Sigmoid colon (tissue), 7 donors: ENCODE measurements around the gene FOXD2. TPM values are rescaled to one million over a fixed set of nuclear protein-coding genes. Genes with fewer than 3 reads are reported as not detected.

Experiments
- DNase-seq: peaks from one replicate; pipeline ENCODE4 v3.0.0-alpha.2; 2019
- H3K27ac ChIP-seq, 4 donors: fragments of 200-600 bp; sonication (generic); one replicate each; pipeline ENCODE4 v1.5.1; 2016 to 2019; ENCODE audit warnings: mild to moderate bottlenecking in 1 of 4
- H3K27me3 ChIP-seq, 3 donors: fragments of 200-600 bp; sonication (generic); one replicate each; pipeline ENCODE4 v1.5.1; 2019; ENCODE audit warnings: mild to moderate bottlenecking in 1 of 3
- H3K36me3 ChIP-seq, 4 donors: fragments of 200-600 bp; sonication (generic); one replicate each; pipeline ENCODE4 v1.5.1; 2016 to 2019
- H3K4me1 ChIP-seq, 4 donors: fragments of 200-600 bp; sonication (generic); one replicate each; pipeline ENCODE4 v1.5.1; 2017 to 2019
- H3K4me3 ChIP-seq, 4 donors: fragments of 200-600 bp; sonication (generic); one replicate each; pipeline ENCODE4 v1.5.1; 2017 to 2019; ENCODE audit warnings: mild to moderate bottlenecking in 2 of 4, moderate library complexity in 1 of 4
- H3K9me3 ChIP-seq, 4 donors: fragments of 200-600 bp in 3 of 4; sonication (generic) in 3 of 4; one replicate each; pipeline versions ENCODE4 v1.5.1 to v1.6.1; 2013 to 2019
- CTCF ChIP-seq, 4 experiments: fragments of 450-650 bp in 3 of 4; fragments of 200-600 bp in 1 of 4; IDR thresholded peaks; one replicate each; pipeline ENCODE4 v1.5.1; 2016 to 2019; ENCODE audit warnings: antibody characterized with exemption in 4 of 4, mild to moderate bottlenecking in 3 of 4, moderate library complexity in 2 of 4
- EP300 ChIP-seq, 4 donors: sonication (generic); formaldehyde crosslinking; IDR thresholded peaks; one replicate each; pipeline ENCODE4 v1.6.1; 2017; ENCODE audit warnings: antibody characterized with exemption in 4 of 4
- POLR2A ChIP-seq, 2 donors: fragments of 450-650 bp; IDR thresholded peaks; one replicate each; pipeline ENCODE4 v1.6.1; 2016; ENCODE audit warnings: antibody characterized with exemption in 2 of 2, mild to moderate bottlenecking in 2 of 2, moderate library complexity in 2 of 2
- POLR2AphosphoS5 ChIP-seq, 4 donors: sonication (generic); formaldehyde crosslinking; IDR thresholded peaks; one replicate each; pipeline ENCODE4 v1.6.1; 2017; ENCODE audit warnings: antibody characterized with exemption in 4 of 4
- WGBS, 2 donors: extraction: QIAGEN DNeasy Blood & Tissue Kit; methylation state at CpG; one replicate each; pipeline ENCODE4 v1.1.7; 2013; 5-methylcytosine and 5-hydroxymethylcytosine counted together
- intact Hi-C: fragments of 100-400 bp; cut with DNase I; formaldehyde crosslinking; loops from one replicate; pipeline ENCODE4 v1.15.1; 2023
- polyA plus RNA-seq, 3 donors: library from polyadenylated mRNA; stranded (reverse); fragments of 200-250 nt; gene quantifications; one replicate each; pipeline ENCODE4 v1.2.3, GENCODE V29; 2013
- total RNA-seq, 4 donors: library from RNA; depleted of rRNA; stranded (reverse); fragments of >200 nt; gene quantifications; one replicate each; pipeline ENCODE4 v1.1.0, GENCODE V29; 2016
- donor health status: healthy with polysubstance abuse.
- donor health status: Bipolar disorder and iron deficiency.
- donor health status: healthy.

Gene FOXD2
- total and polyA plus RNA-seq, 7 donors, result under 0.01 to 4.9 (median 3.0) TPM; not detected in 2

- Histone ChIP-seq H3K27me3 (peaks cover 0 to 20% (median 4%) of the 10 kb centered on the region in 3 donors), H3K9me3 (no peaks in the 10 kb centered on the region), H3K27ac (no peak overlapping the region), H3K4me1 (no peaks in the 10 kb centered on the region), H3K36me3 (no peaks in the 10 kb centered on the region), H3K4me3 (no peak overlapping the region)
- intact Hi-C loops, result no loop called here
- DNase-seq, result no peak
- WGBS, 2 donors, result 85 to 90% methylated on average over 7 of the region's 7 CpGs
- TF ChIP-seq CTCF (IDR thresholded peaks at IDR 0.05) (no peak), POLR2A (IDR thresholded peaks at IDR 0.05) (no peak), EP300 (IDR thresholded peaks at IDR 0.05) (no peak), POLR2AphosphoS5 (IDR thresholded peaks at IDR 0.05) (no peak)
Observed at GRCh38 chr1:47469910-47470309, 32.1 kb downstream of the FOXD2 start.

GRCh38 chr1:47471163-47471562 is 33.3 kb downstream of the FOXD2 start:
- DNase-seq, result peak; percentile 83
- Histone ChIP-seq H3K9me3 (no peaks in the 10 kb centered on the region), H3K36me3 (no peaks in the 10 kb centered on the region), H3K27me3 (peaks cover 0 to 20% (median 4%) of the 10 kb centered on the region in 3 donors), H3K4me1 (no peaks in the 10 kb centered on the region), H3K27ac (no peak overlapping the region), H3K4me3 (no peak overlapping the region)
- TF ChIP-seq EP300 (IDR thresholded peaks at IDR 0.05) (no peak), POLR2A (IDR thresholded peaks at IDR 0.05) (no peak), POLR2AphosphoS5 (IDR thresholded peaks at IDR 0.05) (no peak), CTCF (IDR thresholded peaks at IDR 0.05) (no peak)
- intact Hi-C loops, result no loop called here
- WGBS, 2 donors, result 90% methylated on average over 5 of the region's 5 CpGs

GRCh38 chr1:47474278-47475193 is 36.7 kb downstream of the FOXD2 start:
- intact Hi-C loops, result no loop called here
- no peak overlapping the region for H3K4me3 ChIP-seq
- peaks cover 0 to 9% (median 0%) of the 10 kb centered on the region in 3 donors for H3K27me3 ChIP-seq
- no peak for DNase-seq
- no peak overlapping the region for H3K27ac ChIP-seq
- H3K36me3 ChIP-seq, result no peaks in the 10 kb centered on the region
- H3K4me1 ChIP-seq, result peaks cover 0 to 10% (median 7%) of the 10 kb centered on the region in 4 donors
- no peak for TF ChIP-seq EP300 (IDR thresholded peaks at IDR 0.05)
- TF ChIP-seq POLR2AphosphoS5 (IDR thresholded peaks at IDR 0.05), result no peak
- no peak for TF ChIP-seq CTCF (IDR thresholded peaks at IDR 0.05)
- TF ChIP-seq POLR2A (IDR thresholded peaks at IDR 0.05), result no peak
- H3K9me3 ChIP-seq, result no peaks in the 10 kb centered on the region
- WGBS, 2 donors, result 76 to 89% methylated on average over 9 of the region's 9 CpGs

- peak overlapping the region in 1 of 4 donors; percentile 11 for H3K27ac ChIP-seq
- no peaks in the 10 kb centered on the region for H3K27me3 ChIP-seq
- H3K9me3 ChIP-seq, result no peaks in the 10 kb centered on the region
- WGBS, 2 donors, result 15 to 77% methylated on average over 3 of the region's 3 CpGs
- no peaks in the 10 kb centered on the region for H3K36me3 ChIP-seq
- TF ChIP-seq EP300 (IDR thresholded peaks at IDR 0.05), result no peak
- no peak for TF ChIP-seq POLR2AphosphoS5 (IDR thresholded peaks at IDR 0.05)
- no peak for TF ChIP-seq CTCF (IDR thresholded peaks at IDR 0.05)
- no peak for TF ChIP-seq POLR2A (IDR thresholded peaks at IDR 0.05)
- intact Hi-C loops, result no loop called here
- no peak for DNase-seq
- H3K4me3 ChIP-seq, result no peak overlapping the region
- H3K4me1 ChIP-seq, result peaks cover 0 to 10% (median 7%) of the 10 kb centered on the region in 4 donors
Observed at GRCh38 chr1:47477595-47478080, 39.8 kb downstream of the FOXD2 start.
